ENCODE results near the gene ADAMTSL3.

DNA sequence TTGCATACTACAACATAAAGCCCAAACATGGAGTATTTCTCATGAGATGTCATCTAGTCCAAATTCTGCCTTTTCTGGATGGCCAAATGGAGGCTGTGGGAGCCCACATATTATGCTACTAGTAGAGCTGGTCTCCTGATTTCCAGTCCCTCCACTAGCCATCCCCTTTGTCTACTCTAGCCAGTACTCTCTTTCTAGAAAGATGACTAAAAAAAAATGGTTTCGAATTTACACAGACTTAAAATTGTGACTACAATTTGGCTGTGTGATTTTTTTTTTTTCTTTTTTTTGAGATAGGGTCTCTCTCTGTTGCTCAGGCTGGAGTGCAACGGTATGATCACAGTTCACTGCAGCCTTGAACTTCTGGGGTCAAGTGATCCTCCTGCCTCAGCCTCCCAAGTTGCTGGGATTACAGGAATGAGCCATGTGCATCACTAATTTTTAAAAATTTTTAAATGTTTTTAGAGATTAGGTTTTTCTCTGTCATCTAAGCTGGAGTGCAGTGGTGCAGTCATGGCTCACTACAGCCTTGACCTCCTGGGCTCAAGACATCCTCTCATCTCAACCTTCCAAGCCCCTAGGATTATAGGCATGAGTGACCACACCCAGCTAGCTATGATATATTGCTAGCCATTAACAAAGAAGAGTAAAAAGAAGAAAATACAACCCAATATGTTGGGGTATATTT, 273.9 kb downstream of the ADAMTSL3 start:
- TF ChIP-seq TAF1 (IDR thresholded peaks at IDR 0.05; ENCODE audit: borderline replicate concordance, low read depth, low read length), result no peak
- TF ChIP-seq JUND (IDR thresholded peaks at IDR 0.05), result no peak
- TF ChIP-seq, protein P1, sequence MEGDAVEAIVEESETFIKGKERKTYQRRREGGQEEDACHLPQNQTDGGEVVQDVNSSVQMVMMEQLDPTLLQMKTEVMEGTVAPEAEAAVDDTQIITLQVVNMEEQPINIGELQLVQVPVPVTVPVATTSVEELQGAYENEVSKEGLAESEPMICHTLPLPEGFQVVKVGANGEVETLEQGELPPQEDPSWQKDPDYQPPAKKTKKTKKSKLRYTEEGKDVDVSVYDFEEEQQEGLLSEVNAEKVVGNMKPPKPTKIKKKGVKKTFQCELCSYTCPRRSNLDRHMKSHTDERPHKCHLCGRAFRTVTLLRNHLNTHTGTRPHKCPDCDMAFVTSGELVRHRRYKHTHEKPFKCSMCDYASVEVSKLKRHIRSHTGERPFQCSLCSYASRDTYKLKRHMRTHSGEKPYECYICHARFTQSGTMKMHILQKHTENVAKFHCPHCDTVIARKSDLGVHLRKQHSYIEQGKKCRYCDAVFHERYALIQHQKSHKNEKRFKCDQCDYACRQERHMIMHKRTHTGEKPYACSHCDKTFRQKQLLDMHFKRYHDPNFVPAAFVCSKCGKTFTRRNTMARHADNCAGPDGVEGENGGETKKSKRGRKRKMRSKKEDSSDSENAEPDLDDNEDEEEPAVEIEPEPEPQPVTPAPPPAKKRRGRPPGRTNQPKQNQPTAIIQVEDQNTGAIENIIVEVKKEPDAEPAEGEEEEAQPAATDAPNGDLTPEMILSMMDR (IDR thresholded peaks at IDR 0.05), result no peak
- TF ChIP-seq, protein P2, sequence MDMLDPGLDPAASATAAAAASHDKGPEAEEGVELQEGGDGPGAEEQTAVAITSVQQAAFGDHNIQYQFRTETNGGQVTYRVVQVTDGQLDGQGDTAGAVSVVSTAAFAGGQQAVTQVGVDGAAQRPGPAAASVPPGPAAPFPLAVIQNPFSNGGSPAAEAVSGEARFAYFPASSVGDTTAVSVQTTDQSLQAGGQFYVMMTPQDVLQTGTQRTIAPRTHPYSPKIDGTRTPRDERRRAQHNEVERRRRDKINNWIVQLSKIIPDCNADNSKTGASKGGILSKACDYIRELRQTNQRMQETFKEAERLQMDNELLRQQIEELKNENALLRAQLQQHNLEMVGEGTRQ (IDR thresholded peaks at IDR 0.05; ENCODE audit: borderline replicate concordance, low read depth, low read length), result no peak
- TF ChIP-seq SMC3 (IDR thresholded peaks at IDR 0.05; ENCODE audit: low read depth, low read length), result no peak
- TF ChIP-seq, protein P3, sequence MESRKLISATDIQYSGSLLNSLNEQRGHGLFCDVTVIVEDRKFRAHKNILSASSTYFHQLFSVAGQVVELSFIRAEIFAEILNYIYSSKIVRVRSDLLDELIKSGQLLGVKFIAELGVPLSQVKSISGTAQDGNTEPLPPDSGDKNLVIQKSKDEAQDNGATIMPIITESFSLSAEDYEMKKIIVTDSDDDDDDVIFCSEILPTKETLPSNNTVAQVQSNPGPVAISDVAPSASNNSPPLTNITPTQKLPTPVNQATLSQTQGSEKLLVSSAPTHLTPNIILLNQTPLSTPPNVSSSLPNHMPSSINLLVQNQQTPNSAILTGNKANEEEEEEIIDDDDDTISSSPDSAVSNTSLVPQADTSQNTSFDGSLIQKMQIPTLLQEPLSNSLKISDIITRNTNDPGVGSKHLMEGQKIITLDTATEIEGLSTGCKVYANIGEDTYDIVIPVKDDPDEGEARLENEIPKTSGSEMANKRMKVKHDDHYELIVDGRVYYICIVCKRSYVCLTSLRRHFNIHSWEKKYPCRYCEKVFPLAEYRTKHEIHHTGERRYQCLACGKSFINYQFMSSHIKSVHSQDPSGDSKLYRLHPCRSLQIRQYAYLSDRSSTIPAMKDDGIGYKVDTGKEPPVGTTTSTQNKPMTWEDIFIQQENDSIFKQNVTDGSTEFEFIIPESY (IDR thresholded peaks at IDR 0.05; ENCODE audit: borderline replicate concordance, low read depth), result no peak
- no peak for TF ChIP-seq POLR2AphosphoS5 (IDR thresholded peaks at IDR 0.05; ENCODE audit: low read depth, low read length)
- TF ChIP-seq, protein P4, sequence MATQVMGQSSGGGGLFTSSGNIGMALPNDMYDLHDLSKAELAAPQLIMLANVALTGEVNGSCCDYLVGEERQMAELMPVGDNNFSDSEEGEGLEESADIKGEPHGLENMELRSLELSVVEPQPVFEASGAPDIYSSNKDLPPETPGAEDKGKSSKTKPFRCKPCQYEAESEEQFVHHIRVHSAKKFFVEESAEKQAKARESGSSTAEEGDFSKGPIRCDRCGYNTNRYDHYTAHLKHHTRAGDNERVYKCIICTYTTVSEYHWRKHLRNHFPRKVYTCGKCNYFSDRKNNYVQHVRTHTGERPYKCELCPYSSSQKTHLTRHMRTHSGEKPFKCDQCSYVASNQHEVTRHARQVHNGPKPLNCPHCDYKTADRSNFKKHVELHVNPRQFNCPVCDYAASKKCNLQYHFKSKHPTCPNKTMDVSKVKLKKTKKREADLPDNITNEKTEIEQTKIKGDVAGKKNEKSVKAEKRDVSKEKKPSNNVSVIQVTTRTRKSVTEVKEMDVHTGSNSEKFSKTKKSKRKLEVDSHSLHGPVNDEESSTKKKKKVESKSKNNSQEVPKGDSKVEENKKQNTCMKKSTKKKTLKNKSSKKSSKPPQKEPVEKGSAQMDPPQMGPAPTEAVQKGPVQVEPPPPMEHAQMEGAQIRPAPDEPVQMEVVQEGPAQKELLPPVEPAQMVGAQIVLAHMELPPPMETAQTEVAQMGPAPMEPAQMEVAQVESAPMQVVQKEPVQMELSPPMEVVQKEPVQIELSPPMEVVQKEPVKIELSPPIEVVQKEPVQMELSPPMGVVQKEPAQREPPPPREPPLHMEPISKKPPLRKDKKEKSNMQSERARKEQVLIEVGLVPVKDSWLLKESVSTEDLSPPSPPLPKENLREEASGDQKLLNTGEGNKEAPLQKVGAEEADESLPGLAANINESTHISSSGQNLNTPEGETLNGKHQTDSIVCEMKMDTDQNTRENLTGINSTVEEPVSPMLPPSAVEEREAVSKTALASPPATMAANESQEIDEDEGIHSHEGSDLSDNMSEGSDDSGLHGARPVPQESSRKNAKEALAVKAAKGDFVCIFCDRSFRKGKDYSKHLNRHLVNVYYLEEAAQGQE (IDR thresholded peaks at IDR 0.05; ENCODE audit: low read depth, low read length), result no peak
- TF ChIP-seq, protein P5, sequence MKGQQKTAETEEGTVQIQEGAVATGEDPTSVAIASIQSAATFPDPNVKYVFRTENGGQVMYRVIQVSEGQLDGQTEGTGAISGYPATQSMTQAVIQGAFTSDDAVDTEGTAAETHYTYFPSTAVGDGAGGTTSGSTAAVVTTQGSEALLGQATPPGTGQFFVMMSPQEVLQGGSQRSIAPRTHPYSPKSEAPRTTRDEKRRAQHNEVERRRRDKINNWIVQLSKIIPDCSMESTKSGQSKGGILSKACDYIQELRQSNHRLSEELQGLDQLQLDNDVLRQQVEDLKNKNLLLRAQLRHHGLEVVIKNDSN (IDR thresholded peaks at IDR 0.05; ENCODE audit: borderline replicate concordance, low read depth), result no peak
- TF ChIP-seq SIN3A (IDR thresholded peaks at IDR 0.05; ENCODE audit: borderline replicate concordance, low read depth, low read length), result no peak

All from SK-N-SH (cell line).